Vagina (tissue), 2 donors: ENCODE results near the gene TNS3.

Source experiments
- CTCF ChIP-seq, 3 experiments: fragments of 450-650 bp in 2 of 3; fragments of 200-600 bp in 1 of 3; sonication (generic) in 1 of 3; IDR thresholded peaks; one replicate each; pipeline ENCODE4 v1.5.1; 2017 to 2019; ENCODE audit warnings: antibody characterized with exemption in 3 of 3, mild to moderate bottlenecking in 2 of 3, moderate library complexity in 2 of 3
- POLR2AphosphoS5 ChIP-seq, 2 donors: sonication (generic); formaldehyde crosslinking; IDR thresholded peaks; one replicate each; pipeline ENCODE4 v1.9.0; 2017; ENCODE audit warnings: antibody characterized with exemption in 2 of 2, mild to moderate bottlenecking in 2 of 2, low read depth in 1 of 2; ENCODE audit not compliant: insufficient read depth in 1 of 2

GRCh38 chr7:47342296-47343060 lies 239.4 kb downstream of the TNS3 start:
- no peak for TF ChIP-seq CTCF (IDR thresholded peaks at IDR 0.05)
- no peak for TF ChIP-seq POLR2AphosphoS5 (IDR thresholded peaks at IDR 0.05; ENCODE audit: insufficient read depth in 1 of 2, low read depth in 1 of 2)
